ENCODE measurements around the gene ROPN1L. TPM values are rescaled to one million over a fixed set of nuclear protein-coding genes. Genes with fewer than 3 reads are reported as not detected.

ROPN1L gene
- total and polyA plus RNA-seq, 2 of the 8 experiments (the other 6 are each of a cell fraction or from before 2014, with no cell fraction given): 0.24 to 0.73 TPM

- TF ChIP-seq CHD7 (IDR thresholded peaks at IDR 0.05; ENCODE audit: insufficient replicate concordance, low read length): no peak
- TF ChIP-seq ZNF274 (IDR thresholded peaks at IDR 0.05; ENCODE audit: borderline replicate concordance, extremely low read depth, low read length): no peak
- TF ChIP-seq EP300 (IDR thresholded peaks at IDR 0.05; ENCODE audit: borderline replicate concordance in 1 of 2, low read depth in 2 of 2, low read length in 2 of 2): no peak
- no peak for TF ChIP-seq ASH2L (IDR thresholded peaks at IDR 0.05; ENCODE audit: low read length)
- TF ChIP-seq EGR1 (IDR thresholded peaks at IDR 0.05; ENCODE audit: borderline replicate concordance, low read depth, low read length): no peak
- TF ChIP-seq SIX5 (IDR thresholded peaks at IDR 0.05; ENCODE audit: low read depth, low read length): no peak
- TF ChIP-seq TBP (IDR thresholded peaks at IDR 0.05; ENCODE audit: low read depth, low read length): no peak
Observed at GRCh38 chr5:10421896-10422691, 19.6 kb upstream of the ROPN1L start (continued).

Measured in H1 (cell line).